ENCODE measurements around the gene DOLPP1.

DOLPP1 gene

GRCh38 chr9:129037767-129038098 lies 43.2 kb upstream of the DOLPP1 start:
- H3K4me3 ChIP-seq (ENCODE audit: low read depth, low read length): peak overlapping the region; percentile 98
- TF ChIP-seq CTCF (IDR thresholded peaks at IDR 0.05; ENCODE audit: low read depth, low read length): no peak

GRCh38 chr9:129038109-129038852 lies 42.6 kb upstream of the DOLPP1 start:
- TF ChIP-seq CTCF (IDR thresholded peaks at IDR 0.05; ENCODE audit: low read depth, low read length): no peak
- no peak overlapping the region for H3K4me3 ChIP-seq (ENCODE audit: low read depth, low read length)

- no peak for TF ChIP-seq CTCF (IDR thresholded peaks at IDR 0.05; ENCODE audit: low read depth, low read length)
- H3K4me3 ChIP-seq (ENCODE audit: low read depth, low read length): no peak overlapping the region
Observed at GRCh38 chr9:129040113-129040643, 40.7 kb upstream of the DOLPP1 start.

- no peak overlapping the region for H3K4me3 ChIP-seq (ENCODE audit: low read depth, low read length)
- TF ChIP-seq CTCF (IDR thresholded peaks at IDR 0.05; ENCODE audit: low read depth, low read length): no peak
Observed at GRCh38 chr9:129042016-129042415, 38.9 kb upstream of the DOLPP1 start.

GRCh38 chr9:129052592-129052991 lies 28.3 kb upstream of the DOLPP1 start:
- no peak overlapping the region for H3K4me3 ChIP-seq (ENCODE audit: low read depth, low read length)
- TF ChIP-seq CTCF (IDR thresholded peaks at IDR 0.05; ENCODE audit: low read depth, low read length): no peak

GRCh38 chr9:129053020-129053419 lies 27.9 kb upstream of the DOLPP1 start:
- no peak for TF ChIP-seq CTCF (IDR thresholded peaks at IDR 0.05; ENCODE audit: low read depth, low read length)
- H3K4me3 ChIP-seq (ENCODE audit: low read depth, low read length): no peak overlapping the region

GRCh38 chr9:129054163-129054851 lies 26.6 kb upstream of the DOLPP1 start:
- no peak for TF ChIP-seq CTCF (IDR thresholded peaks at IDR 0.05; ENCODE audit: low read depth, low read length)
- H3K4me3 ChIP-seq (ENCODE audit: low read depth, low read length): no peak overlapping the region

Measured in WI38 (cell line).